ENCODE measurements around the gene RASL10B.

- TF ChIP-seq CTCF (IDR thresholded peaks at IDR 0.05; ENCODE audit: insufficient read depth, low read length, poor library complexity, severe bottlenecking) (no peak), EZH2phosphoT487 (conservative IDR thresholded peaks at IDR 0.05; ENCODE audit: low read length) (no peak)
These were observed 49.5 kb downstream of the RASL10B start for GRCh38 chr17:35780950-35781349.

Measured in SU-DHL-6 (cell line).